Kidney epithelial cell (primary cell): ENCODE results near the gene SIX5. TPM values are rescaled to one million over a fixed set of nuclear protein-coding genes. Genes with fewer than 3 reads are reported as not detected.
"Not testable (repeated sequence)": the region's sequence is repeated elsewhere in the genome, so short reads cannot be mapped to it uniquely, and the experiment has no call there.

ENCODE experiments used
- DNase-seq: peaks from one replicate; pipeline ENCODE4 v3.0.0-alpha.2; 2010; ENCODE audit warnings: low read depth
- H3K27me3 ChIP-seq: 2 replicates; pipeline ENCODE4 v1.6.0; 2011; ENCODE audit warnings: low read length; ENCODE audit not compliant: control insufficient read depth, insufficient read depth
- H3K36me3 ChIP-seq: 2 replicates; pipeline ENCODE4 v1.5.1; 2011; ENCODE audit warnings: low read length; ENCODE audit not compliant: control insufficient read depth, insufficient read depth
- H3K4me3 ChIP-seq: 2 replicates; pipeline ENCODE4 v1.5.1; 2011; ENCODE audit warnings: low read depth, mild to moderate bottlenecking, control low read depth, low read length
- total RNA-seq: library from RNA; depleted of rRNA; stranded (reverse); fragments of >200 nt; gene quantifications from 2 replicates; pipeline ENCODE4 v1.2.3, GENCODE V29; 2015
- TF ChIP-seq, protein P1 (sequence below): IDR thresholded peaks from 2 replicates; pipeline ENCODE4 v1.5.1; 2011; ENCODE audit warnings: mild to moderate bottlenecking, moderate library complexity, low read length, control low read depth, inconsistent platforms; ENCODE audit not compliant: insufficient read depth, poor library complexity, severe bottlenecking

The SIX5 gene
- total RNA-seq, 1 donor from 2014 or later: 11.7 TPM

DNA sequence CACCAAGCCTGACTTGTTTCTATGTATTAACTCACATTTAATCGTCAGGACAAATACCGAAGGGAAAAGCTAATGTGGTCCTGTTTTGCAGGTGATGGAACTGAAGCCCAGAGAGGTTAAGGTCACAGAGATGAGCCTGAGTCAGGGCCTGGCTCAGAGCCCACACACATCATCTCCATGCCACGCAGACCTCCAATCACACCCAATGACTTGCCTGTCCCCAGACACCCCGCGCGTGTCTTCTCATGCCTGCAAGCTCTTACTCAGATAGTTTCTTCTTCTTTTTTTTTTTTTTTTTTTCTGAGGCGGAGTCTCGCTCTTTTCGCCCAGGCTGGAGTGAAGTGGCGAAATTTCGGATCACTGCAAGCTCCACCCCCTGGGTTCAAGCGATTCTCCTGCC is 16.4 kb downstream of the SIX5 start:
- no peaks in the 10 kb centered on the region for H3K36me3 ChIP-seq
- H3K27me3 ChIP-seq: peaks cover 2% of the 10 kb centered on the region
- TF ChIP-seq, protein P1, sequence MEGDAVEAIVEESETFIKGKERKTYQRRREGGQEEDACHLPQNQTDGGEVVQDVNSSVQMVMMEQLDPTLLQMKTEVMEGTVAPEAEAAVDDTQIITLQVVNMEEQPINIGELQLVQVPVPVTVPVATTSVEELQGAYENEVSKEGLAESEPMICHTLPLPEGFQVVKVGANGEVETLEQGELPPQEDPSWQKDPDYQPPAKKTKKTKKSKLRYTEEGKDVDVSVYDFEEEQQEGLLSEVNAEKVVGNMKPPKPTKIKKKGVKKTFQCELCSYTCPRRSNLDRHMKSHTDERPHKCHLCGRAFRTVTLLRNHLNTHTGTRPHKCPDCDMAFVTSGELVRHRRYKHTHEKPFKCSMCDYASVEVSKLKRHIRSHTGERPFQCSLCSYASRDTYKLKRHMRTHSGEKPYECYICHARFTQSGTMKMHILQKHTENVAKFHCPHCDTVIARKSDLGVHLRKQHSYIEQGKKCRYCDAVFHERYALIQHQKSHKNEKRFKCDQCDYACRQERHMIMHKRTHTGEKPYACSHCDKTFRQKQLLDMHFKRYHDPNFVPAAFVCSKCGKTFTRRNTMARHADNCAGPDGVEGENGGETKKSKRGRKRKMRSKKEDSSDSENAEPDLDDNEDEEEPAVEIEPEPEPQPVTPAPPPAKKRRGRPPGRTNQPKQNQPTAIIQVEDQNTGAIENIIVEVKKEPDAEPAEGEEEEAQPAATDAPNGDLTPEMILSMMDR: no peak
- DNase-seq: no peak
- H3K4me3 ChIP-seq: no peak overlapping the region

DNA sequence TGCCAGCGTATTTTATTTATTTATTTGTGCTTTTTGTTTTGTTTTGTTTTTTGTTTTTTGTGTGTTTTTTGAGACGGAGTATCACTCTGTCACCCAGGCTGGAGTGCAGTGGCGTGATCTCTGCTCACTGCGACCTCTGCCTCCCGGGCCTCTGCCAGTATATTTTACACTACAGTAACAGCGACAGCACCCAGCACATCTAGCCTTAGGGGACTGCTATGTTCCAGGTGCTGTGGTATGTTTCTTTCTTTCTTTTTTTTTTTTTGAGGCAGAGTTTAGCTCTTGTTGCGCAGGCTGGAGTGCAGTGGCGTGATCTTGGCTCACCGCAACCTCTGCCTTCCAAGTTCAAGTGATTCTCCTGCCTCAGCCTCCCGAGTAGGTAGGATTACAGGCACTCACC is 17.6 kb downstream of the SIX5 start:
- H3K4me3 ChIP-seq: not testable (repeated sequence)

DNA sequence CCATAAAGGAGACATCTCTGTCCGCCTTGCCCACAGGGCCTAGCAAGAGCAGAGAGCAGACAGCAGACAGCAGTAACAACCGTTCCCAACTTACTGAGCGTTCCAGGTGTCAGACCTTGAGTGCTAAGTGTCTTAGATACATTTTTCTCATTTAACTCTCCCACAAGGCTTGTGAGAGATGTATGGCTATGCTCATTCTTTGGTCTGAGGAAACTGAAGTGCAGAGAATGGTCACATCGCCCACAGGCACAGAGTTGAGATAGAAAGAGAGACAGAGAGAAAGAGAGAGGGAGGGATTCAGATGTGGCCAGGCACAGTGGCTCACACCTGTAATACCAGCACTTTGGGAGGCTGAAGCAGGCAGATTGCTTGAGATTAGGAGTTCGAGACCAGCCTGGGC is 21.5 kb downstream of the SIX5 start:
- H3K36me3 ChIP-seq: no peaks in the 10 kb centered on the region
- H3K27me3 ChIP-seq: peaks cover 5% of the 10 kb centered on the region
- DNase-seq: no peak
- H3K4me3 ChIP-seq: no peak overlapping the region
- TF ChIP-seq, protein P1: no peak

More for the DNA sequence above, 17.6 kb downstream of the SIX5 start:
- H3K36me3 ChIP-seq, DNase-seq, H3K27me3 ChIP-seq: not testable (repeated sequence)

DNA sequence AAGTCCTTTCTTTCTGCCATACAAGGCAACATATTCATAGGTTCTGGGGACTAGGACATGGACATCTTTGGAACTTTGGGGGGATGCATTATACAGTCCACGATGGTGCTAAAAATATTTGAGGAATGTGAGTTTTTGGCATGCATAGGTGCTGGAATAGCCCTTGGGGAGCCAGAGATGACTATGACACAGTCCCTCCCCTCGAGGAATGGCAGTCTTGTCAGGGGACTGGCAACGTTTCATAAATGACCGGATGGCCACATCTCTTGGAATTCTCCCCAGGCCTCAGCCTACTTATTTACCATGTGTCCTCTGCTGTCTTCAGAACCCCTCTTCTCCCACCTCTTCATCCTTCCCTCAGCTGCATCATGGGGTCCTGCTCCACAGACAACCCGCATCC is 22.2 kb downstream of the SIX5 start:
- no peak overlapping the region for H3K4me3 ChIP-seq
- peaks cover 5% of the 10 kb centered on the region for H3K27me3 ChIP-seq
- H3K36me3 ChIP-seq: no peaks in the 10 kb centered on the region
- DNase-seq: no peak
- TF ChIP-seq, protein P1: no peak

DNA sequence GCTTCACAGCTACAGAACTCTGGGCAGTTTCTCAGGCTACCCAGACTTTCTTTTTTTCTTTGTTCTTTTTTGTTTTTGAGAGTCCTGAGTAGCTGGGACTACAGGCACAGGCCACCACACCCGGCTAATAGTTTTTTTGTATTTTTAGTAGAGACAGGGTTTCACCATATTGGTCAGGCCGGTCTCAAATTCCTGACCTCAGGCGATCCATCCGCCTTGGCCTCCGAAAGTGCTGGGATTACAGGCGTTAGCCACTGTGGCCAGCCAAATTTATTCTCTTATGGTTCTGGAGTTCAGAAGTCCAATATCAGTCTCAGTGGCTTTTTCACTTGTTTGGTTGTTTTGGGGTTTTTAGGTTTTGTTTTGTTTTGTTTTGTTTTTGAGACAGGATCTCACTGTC is 23.4 kb downstream of the SIX5 start:
- Histone ChIP-seq H3K27me3 (peaks cover 5% of the 10 kb centered on the region), H3K36me3 (no peaks in the 10 kb centered on the region), H3K4me3 (no peak overlapping the region)
- TF ChIP-seq, protein P1: no peak
- DNase-seq: no peak

DNA sequence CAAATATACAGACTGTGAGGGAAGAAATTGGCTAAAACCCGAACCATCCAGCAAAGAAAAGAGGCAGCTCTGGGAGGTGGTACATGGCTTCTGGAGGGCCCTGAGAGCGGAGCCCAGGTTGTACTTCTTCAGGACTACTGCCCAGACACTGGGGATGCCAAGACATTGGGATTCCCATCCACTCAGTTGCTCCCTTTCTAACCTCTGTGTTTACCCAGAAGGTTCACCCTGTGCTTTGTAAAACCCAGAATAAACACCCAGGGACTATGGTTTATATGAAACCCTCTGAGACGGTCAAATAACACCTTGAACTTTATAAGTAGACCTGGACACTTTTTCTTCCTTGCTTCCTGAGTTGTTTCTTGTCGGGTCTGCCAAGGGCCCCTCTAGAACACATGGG is 26.1 kb downstream of the SIX5 start:
- TF ChIP-seq, protein P1: no peak

More for the DNA sequence above, 26.1 kb downstream of the SIX5 start:
- Histone ChIP-seq H3K27me3 (peaks cover 5% of the 10 kb centered on the region), H3K36me3 (no peaks in the 10 kb centered on the region), H3K4me3 (no peak overlapping the region)
- no peak for DNase-seq
